AG09309 (cell line): Measurements from ENCODE around the gene SSTR4.

Experiments
- DNase-seq: peaks from one replicate; pipeline ENCODE4 v3.0.0-alpha.2; 2010; ENCODE audit warnings: low read depth
- H3K4me3 ChIP-seq: 2 replicates; pipeline ENCODE4 v1.5.1; 2011; ENCODE audit warnings: mild to moderate bottlenecking, low read depth, low read length, moderate library complexity; ENCODE audit not compliant: control insufficient read depth
- TF ChIP-seq, protein P1 (sequence below): IDR thresholded peaks from 2 replicates; pipeline ENCODE4 v1.5.1; 2011; ENCODE audit warnings: mild to moderate bottlenecking, low read depth, low read length, inconsistent platforms; ENCODE audit not compliant: insufficient read depth, control insufficient read depth; ENCODE audit errors: missing control alignments

The SSTR4 gene

DNA sequence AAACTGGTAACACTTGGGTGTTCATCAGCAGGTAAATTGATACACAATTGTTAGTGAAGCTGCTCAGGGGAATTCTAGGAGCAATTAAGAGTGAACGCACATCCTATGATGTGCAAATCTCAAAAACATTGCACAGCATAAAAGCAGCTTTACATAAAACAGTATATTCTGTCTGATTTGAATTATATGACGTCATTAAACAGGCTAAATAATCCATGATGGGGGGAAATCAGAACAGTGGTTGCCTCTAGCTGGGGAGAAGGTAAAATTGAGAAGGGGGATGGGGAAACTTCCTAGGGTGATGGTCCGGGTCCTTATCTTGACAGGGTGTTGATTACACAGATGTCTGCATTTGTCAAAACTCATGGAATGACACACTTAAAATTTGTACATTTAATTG lies 31.7 kb downstream of the SSTR4 start:
- TF ChIP-seq, protein P1, sequence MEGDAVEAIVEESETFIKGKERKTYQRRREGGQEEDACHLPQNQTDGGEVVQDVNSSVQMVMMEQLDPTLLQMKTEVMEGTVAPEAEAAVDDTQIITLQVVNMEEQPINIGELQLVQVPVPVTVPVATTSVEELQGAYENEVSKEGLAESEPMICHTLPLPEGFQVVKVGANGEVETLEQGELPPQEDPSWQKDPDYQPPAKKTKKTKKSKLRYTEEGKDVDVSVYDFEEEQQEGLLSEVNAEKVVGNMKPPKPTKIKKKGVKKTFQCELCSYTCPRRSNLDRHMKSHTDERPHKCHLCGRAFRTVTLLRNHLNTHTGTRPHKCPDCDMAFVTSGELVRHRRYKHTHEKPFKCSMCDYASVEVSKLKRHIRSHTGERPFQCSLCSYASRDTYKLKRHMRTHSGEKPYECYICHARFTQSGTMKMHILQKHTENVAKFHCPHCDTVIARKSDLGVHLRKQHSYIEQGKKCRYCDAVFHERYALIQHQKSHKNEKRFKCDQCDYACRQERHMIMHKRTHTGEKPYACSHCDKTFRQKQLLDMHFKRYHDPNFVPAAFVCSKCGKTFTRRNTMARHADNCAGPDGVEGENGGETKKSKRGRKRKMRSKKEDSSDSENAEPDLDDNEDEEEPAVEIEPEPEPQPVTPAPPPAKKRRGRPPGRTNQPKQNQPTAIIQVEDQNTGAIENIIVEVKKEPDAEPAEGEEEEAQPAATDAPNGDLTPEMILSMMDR = no peak

DNA sequence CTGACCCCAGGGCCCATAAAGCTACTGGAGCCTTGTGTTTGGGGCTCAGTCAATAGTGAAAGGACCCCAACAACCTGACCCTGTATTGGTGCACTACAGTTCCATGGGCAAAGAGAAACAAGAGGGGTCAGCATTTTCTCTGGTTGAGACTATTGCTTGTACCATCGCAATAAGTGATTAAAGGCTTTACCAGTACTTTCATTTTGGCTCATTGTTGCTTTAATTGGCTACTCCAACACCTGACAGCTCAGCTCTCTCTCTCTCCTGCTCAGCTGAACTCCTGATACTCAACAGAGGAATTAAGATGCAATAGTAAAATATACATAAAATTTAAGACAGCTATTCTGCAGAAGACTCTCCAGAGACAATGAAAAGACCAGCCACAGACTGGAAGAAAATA lies 33.2 kb downstream of the SSTR4 start:
- TF ChIP-seq, protein P1 = no peak
- DNase-seq = no peak
- no peak overlapping the region for H3K4me3 ChIP-seq

More for the DNA sequence above, 31.7 kb downstream of the SSTR4 start:
- H3K4me3 ChIP-seq = no peak overlapping the region
- DNase-seq = no peak

DNA sequence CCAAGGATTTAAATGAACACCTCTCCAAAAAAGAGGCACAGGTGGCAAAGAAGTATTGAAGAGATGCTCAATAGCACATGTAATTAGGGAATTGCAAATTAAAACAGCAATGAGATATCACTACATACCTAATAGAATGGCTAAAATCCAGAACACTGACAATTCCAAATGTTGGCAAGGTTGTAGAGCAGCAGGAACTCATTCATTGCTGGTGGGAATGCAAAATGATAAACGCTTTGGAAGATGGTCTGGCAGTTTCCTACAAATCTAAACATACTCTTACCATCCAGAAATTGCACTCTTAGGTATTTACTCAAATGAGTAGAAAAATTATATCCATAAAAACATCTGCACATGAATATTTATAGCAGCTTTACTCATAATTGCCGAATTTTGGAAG lies 34.0 kb downstream of the SSTR4 start:
- TF ChIP-seq, protein P1 = no peak
- DNase-seq = no peak
- no peak overlapping the region for H3K4me3 ChIP-seq

- TF ChIP-seq, protein P1 = no peak
Measured at GRCh38 chr20:23071398-23071797, 36.3 kb downstream of the SSTR4 start.

DNA sequence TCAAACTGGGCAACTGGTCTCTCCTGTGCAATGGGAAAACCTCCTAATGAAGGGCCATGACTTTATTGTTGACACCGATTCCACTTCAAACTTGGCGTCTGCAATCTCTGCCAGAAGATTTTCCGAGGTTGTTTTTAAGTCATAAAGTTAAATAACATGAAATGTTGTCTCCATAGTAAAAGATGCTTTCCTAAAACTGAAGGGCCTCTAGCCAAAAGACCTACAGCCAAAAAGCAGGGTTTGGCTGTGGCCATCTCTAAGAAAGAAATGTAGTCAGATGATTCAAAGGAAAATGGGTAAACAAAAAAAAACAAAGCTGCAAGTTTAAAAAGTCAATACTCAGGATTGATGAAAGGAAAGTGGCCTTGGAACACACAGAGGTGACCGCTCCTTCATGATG lies 36.9 kb downstream of the SSTR4 start:
- no peak for DNase-seq
- TF ChIP-seq, protein P1 = no peak
- no peak overlapping the region for H3K4me3 ChIP-seq

More at GRCh38 chr20:23071398-23071797, 36.3 kb downstream of the SSTR4 start:
- H3K4me3 ChIP-seq = no peak overlapping the region
- DNase-seq = no peak

DNA sequence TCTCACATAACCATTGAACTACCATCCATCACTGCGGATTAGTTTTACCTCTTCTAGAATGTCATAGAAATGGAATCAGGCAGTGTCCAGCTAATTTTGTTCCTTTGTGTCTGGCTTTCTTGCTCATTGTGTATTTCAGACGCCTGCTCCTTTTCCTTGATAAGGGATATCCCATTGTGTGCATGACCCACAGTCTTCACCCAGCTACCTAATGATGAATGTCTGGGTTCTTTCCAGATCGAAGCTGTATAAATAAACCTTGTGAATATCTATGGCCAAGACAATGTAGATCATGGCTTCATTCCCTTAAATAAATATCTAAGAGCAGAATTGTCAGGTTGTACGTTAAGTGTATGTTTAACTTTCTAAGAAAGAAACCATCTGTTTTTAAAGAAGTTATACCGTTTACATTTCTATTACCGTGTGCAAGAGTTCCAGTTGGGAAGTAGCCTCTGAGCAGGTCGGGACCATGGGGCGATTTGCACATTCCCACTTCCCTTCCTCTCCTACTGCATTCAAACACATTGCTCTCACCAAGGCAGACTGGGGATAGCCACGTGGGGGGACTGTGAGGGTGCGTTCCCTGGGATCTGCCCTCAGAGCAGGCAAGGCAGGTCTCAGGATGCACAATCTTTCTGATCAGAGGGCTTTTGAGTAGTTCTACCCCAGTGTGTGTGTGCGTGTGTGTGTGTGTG lies 37.9 kb downstream of the SSTR4 start:
- no peak overlapping the region for H3K4me3 ChIP-seq
- TF ChIP-seq, protein P1 = no peak
- DNase-seq = no peak
